Measurements from ENCODE around the gene TDRD1.

DNA sequence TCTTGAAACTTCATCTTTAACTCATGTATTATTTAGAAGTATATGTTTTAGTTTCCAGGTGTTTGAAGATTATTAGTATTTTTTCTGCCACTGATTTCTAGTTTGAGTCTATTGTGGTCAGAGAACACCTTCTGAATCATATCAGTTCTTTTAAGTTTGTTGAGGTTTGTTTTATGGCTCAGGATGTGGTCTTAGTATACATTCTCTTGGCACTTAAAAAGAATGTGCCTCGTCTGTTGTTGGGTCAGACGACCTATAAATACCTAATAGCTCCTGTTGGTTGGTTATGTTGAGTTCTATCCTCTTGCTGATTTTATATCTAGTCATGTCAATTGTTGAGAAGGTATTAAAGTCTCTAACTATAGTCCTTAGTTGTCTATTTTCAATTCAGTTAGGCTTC lies 15.9 kb downstream of the TDRD1 start:
- no peak for TF ChIP-seq GATA2 (IDR thresholded peaks at IDR 0.05; ENCODE audit: low read depth, low read length)
- no peak for TF ChIP-seq GATA3 (IDR thresholded peaks at IDR 0.05; ENCODE audit: low read depth, low read length)

All from SH-SY5Y (cell line).